NCI-H187 treated with DMSO at 0.1 percent for 48 hours (cell line): Measurements from ENCODE around the gene ITGB3.
"Not testable (repeated sequence)": the region's sequence is repeated elsewhere in the genome, so short reads cannot be mapped to it uniquely, and the experiment has no call there.

Source experiments
- DNase-seq: peaks from one replicate; lab custom pipeline; 2025; lab: John Stamatoyannopoulos, UW

ITGB3 gene

DNA sequence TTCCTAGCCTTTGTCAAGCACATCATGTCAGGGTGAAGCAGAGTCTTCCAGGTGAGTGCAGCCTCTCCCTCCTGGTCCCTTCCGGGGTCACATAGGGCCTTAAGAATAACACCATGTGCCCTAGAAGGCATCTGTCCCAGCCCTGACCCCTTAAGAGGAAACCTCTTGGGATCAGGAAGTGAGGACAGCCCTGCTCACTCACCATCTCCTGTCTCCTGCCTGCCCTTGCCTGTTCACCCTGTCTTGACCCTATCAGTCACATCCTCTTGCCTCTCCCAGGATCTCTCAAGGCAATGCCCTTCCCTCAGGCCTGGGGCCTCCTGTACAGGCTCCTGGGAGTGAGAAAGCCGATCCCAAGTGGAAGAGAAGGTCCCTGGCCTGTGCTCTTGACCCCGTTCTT lies 30.6 kb upstream of the ITGB3 start:
- no peak for DNase-seq

GRCh38 chr17:47223460-47223859 lies 30.2 kb upstream of the ITGB3 start:
- DNase-seq: no peak

- not testable (repeated sequence) for DNase-seq
These were observed 29.6 kb upstream of the ITGB3 start for GRCh38 chr17:47224077-47224476.

DNA sequence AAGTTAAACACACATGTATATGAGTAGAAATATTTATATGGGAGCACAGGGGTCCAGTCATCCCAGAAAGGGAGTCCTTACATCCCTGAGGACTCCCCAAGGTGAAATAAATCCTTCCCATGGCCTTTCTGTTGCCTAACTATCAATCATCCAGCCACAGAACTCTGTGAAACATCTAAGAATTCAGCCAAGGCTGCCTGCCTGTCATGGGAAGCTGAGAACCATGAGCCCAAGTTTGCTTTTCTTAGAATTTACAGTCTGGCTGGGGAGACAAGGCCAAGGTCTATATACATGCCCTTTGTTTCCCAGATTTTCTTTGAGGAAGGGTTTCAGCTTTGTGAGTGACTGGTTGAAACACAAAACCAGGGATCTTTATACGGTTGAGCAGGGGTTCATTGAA lies 28.7 kb upstream of the ITGB3 start:
- no peak for DNase-seq

DNA sequence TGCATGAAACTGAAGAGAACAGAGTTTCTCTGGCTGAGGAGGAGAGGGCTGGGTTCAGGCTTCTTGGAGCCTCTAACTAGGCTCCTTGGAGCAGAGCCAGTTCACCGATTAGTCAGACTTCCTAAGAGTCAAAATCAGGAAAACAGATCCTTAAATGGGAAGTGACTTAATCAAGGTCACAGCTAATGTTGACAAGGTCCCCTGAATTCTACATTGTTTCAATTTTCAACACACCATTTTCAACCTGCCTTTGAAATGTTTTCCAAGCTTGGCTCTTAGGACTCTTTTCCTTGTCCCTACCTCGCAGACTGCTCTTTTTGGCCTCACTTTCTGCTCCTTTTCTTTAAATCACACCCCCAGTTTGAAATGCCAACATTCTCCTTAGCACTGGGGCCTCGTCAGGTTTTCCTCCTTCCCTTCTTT lies 28.2 kb upstream of the ITGB3 start:
- no peak for DNase-seq

GRCh38 chr17:47225911-47226688 lies 27.5 kb upstream of the ITGB3 start:
- no peak for DNase-seq

DNA sequence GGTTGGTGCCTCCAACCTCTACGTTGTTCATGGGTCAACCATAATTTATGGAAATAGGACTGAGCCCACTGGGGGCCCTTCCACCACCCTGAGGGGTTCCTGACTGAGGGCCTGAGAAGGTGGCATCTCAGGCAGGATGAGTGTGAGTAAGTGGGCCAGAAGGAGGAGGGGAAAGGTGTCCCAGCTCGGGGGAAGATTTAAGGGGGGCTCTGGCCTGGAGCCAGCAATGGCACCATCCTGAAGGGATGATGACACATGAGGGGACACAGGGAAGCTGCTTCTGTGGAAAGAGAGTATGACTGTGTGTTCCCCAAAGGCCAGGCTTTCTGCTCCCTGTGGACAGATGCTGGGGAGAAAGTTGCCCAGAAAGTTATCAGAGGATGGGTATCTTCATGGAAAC lies 25.8 kb upstream of the ITGB3 start:
- DNase-seq: no peak

GRCh38 chr17:47229535-47230443 lies 23.8 kb upstream of the ITGB3 start:
- peak; percentile 25 for DNase-seq

- DNase-seq: no peak
These were observed 22.8 kb upstream of the ITGB3 start for GRCh38 chr17:47230864-47231263.

- DNase-seq: no peak
These were observed 22.3 kb upstream of the ITGB3 start for GRCh38 chr17:47231334-47231733.

DNA sequence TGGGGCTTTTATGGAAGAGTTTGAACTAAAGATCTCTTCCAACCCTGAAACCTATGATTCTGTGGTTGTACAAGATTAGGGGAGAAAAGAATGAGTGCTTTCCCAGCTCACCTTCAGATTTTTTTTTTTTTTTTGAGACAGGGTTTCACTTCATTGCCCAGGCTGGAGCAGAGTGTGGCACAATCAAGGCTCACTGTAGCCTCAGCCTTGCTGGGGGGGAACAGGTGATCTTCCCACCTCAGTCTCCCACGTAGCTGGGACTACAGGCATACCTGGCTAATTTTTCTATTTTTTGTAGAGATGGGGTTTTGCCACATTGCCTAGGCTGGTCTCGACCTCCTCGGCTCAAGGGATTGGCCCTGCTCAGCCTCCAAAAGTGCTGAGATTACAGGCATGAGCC lies 21.8 kb upstream of the ITGB3 start:
- DNase-seq: no peak

GRCh38 chr17:47232465-47232864 lies 21.2 kb upstream of the ITGB3 start:
- DNase-seq: no peak

- no peak for DNase-seq
These were observed 18.1 kb upstream of the ITGB3 start for GRCh38 chr17:47235506-47235905.

DNA sequence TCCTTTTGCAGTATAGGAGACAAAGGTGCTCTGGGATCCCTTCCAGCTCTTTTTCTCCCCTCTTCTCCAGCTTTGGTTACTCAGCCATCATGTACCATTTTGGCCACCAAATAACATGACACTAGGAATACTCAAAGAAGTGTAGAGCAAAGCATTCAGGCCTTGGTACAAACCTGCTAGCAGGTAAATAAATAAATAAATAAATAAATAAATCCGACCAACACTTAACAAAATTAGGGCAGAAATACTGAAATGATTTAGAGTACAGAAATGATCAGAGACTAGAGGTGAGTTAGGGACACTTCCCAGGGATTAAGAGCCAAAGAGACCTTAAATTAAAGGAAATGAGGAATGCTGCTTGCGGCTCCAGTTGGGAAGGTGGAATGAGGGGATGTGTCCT lies 17.7 kb upstream of the ITGB3 start:
- DNase-seq: no peak

DNA sequence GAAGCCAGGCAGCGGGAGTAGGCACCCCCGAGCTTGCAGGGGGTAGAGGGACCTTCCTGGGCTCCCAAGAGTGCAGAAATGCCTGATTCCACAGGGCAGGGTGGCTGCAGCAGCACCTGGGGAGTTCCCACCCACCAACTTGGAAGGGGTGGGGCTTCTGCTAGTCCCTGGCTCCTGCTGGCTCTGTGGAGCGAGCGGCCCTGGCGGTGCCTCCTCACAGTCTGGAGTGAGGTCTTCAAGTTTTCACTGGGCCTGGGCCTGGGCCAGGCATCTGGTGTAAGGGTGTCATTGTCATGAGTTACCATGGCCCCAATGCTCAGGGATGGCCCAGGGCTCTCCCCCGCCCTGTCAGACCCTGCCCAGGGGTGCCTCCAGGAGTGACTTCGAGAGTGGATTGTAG lies 15.8 kb upstream of the ITGB3 start:
- no peak for DNase-seq

- no peak for DNase-seq
These were observed 15.2 kb upstream of the ITGB3 start for GRCh38 chr17:47238321-47239010.

- no peak for DNase-seq
These were observed 14.0 kb upstream of the ITGB3 start for GRCh38 chr17:47239619-47239966.

DNA sequence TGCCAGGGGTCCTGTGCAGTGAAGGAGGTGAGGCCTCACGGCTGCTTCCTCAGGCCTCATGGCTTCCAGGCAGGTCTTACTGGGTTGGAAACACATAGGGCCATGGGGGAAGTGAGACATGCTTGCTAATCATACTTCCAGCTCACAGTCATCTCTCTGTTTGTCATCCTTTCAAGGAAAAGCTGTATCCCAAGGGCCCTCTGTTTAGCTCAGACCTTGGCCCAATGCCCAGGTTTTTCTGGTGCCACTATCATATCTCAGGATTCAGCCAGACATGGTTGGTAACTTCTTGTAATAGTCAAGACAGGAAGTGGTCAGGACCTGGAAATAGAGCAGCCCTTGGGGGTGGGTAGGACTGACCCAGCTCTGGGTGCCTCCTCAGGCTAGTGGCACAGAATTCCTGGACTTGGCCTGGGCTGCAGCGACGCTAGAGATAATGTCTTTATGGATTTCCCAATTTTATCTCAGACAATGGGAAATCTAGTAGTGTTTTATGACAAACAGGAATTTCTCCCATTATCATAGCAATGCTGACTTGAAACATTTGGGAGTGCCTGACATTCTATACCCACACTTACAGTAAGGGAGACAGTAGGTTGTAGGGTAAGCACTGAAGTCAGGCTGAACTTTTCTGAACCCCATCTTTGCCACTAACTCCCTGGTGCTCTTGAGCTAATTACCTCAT lies 13.5 kb upstream of the ITGB3 start:
- DNase-seq: no peak

GRCh38 chr17:47240806-47241205 lies 12.8 kb upstream of the ITGB3 start:
- no peak for DNase-seq

- DNase-seq: no peak
These were observed 11.0 kb upstream of the ITGB3 start for GRCh38 chr17:47242648-47243047.

GRCh38 chr17:47243737-47244598 lies 9.7 kb upstream of the ITGB3 start:
- DNase-seq: no peak
